HS-27A (cell line): ENCODE results near the gene POLD4.

ENCODE experiments used
- DNase-seq: peaks from one replicate; pipeline ENCODE4 v3.0.0-alpha.2; 2012; ENCODE audit warnings: low read depth, missing footprints

The POLD4 gene

GRCh38 chr11:67387518-67387917 is 34.2 kb upstream of the POLD4 start:
- DNase-seq, result no peak

DNA sequence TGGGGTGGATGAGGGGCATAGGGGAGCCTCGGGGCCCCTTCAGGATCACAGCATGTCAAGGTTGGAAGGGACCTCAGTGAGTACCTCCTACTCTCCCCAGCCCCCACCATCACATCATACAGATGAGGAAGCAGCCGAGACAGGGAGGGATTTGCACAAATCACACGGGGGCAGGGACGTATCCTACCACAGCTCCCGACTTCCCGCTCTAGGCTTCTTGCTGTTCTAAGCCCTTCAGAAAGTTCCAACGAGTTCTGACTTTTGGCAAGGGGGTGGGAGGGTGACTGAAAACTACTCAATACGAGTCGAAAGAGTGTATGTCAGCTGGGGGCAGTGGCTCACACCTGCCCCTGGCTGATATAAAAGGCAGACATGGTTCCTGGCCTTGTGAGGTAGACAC is 33.7 kb upstream of the POLD4 start:
- no peak for DNase-seq

- DNase-seq, result no peak
Observed at GRCh38 chr11:67384851-67385366, 31.6 kb upstream of the POLD4 start.

DNA sequence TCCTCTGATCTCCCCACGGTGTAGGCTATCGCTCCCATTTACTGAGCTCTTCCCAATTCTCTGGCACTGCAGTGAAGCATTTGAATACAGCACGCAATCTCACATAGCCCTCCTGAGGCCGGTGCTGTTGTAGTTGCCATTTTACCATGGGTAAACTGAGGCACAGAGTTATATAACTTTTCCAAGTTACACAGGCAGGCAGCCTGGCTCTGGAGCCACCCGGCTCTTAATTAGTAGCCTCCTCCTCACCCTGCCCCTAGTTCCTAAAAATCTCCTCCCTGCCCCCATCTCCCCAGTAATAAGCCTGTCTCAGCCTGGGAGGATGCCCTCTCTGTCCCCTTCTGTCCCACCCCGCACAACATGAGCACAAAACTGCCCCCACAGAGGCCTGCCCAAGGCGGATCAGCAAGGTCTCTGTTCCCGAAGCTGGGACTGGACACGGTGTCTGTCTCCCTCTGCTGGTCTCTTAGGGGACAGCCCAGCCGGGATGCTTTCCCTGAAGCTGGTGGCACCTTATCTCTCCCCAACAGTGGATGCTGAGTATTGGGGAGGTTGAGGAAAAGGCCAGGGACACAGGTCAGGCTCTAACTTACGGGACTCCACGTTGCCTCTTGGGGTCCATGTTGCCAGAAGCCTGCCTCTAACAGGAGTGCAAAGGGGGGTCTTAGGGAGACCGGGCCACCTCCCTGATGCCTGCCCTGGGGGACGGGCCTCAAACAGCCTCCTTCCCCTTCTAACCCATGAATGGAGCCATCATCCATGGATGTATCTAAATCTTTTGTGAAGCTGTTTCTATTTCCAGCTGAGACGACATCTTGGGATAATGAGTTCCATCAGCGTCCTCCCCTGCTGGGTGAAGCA is 29.2 kb upstream of the POLD4 start:
- DNase-seq, result no peak

- DNase-seq, result no peak
Observed at GRCh38 chr11:67381244-67381972, 28.1 kb upstream of the POLD4 start.

- DNase-seq, result no peak
Observed at GRCh38 chr11:67379061-67380058, 26.0 kb upstream of the POLD4 start.

DNA sequence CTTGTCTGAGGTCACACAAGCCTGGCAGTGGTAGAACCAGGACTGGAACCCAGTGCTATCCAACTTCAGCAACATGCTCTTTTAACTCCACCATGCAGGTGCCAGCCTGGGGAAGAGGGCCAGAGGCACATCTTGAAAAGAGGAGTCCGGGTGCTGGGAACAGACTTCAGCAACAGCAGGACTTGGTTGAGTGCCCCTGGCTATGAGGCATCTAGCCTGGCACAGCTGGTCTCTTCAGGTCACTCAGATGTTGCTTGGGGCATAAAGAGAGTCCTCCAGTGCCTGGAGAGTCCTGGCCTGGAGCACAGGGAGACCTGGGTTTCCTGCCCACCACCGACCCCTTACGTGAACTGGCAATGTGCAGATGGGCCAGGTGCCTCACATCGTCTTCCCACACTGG is 25.2 kb upstream of the POLD4 start:
- DNase-seq, result no peak

GRCh38 chr11:67376873-67377808 is 23.8 kb upstream of the POLD4 start:
- DNase-seq, result no peak

- DNase-seq, result no peak
Observed at GRCh38 chr11:67376063-67376820, 22.9 kb upstream of the POLD4 start.

- DNase-seq, result no peak
Observed at GRCh38 chr11:67375320-67376055, 22.1 kb upstream of the POLD4 start.

GRCh38 chr11:67374571-67375281 is 21.4 kb upstream of the POLD4 start:
- DNase-seq, result no peak

- peak; percentile 99 for DNase-seq
Observed at GRCh38 chr11:67373648-67374570, 20.6 kb upstream of the POLD4 start.

GRCh38 chr11:67372993-67373647 is 19.8 kb upstream of the POLD4 start, which contains the start of gene CLCF1:
TSS of gene CLCF1 (minus strand) at chr11:67373598. CDS start at chr11:67373539, 59 bp downstream.
- no peak for DNase-seq

GRCh38 chr11:67372321-67372992 is 19.1 kb upstream of the POLD4 start:
- DNase-seq, result no peak

DNA sequence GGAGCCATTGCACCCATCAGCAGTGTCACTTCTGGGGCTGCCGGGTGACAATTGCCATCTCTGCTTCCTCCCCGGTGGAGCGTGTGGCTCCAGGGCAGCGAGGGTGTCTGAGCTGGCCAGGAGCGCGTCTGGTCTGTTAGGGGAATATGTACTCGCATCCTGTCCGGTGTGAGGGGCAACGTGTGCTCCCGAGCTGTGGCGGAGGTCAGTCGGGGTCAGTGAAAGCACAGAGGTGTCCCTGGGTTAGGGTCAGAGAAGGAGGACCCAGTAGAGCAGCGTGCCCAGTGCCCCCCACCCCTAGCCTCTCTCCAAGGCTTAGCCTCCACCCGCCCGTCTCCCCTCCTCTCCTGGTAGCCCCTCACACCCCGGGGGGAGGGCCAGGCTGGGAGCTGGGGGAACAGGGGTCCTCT is 18.6 kb upstream of the POLD4 start:
- DNase-seq, result no peak

DNA sequence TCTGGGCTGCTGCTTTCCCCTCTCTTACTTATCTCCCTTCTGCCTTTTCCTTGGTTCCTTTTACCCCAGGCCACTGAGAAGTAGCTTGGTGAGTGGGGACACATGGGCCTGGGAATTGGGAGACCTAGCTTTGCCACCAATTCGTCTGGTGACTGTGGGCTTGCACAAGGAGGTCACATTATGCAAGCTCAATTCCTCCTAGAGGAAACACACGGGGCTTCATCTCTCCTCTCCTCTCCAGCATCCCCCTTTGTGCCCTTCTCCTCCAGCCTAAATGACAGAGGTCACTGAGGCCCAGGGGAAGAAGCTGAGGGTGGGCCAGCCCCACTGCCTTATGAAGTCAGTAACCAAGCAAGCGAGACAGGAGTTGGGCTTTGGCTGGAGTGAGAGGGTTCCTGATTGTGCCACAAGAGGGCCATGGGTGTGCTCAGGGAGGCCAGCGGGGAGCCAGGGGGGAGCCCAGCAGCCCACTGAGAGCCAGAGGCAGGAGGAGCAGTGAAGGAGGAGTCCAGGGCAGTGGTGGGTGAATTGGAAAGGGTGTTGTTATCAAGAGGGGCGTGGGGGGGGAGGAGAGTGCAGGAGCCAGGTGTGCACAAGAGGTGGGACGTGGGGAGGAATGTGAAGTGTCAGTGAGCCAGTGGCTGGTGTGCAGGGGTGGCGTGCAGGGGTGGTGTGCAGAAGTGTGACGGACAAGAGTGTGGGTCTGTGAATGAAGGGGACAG is 18.0 kb upstream of the POLD4 start:
- no peak for DNase-seq
